ENCODE results near the gene MARVELD1.

GRCh38 chr10:97718178-97718577, 4.6 kb downstream of the MARVELD1 start:
- no peak for TF ChIP-seq POLR2A (IDR thresholded peaks at IDR 0.05)
- TF ChIP-seq, protein P1, sequence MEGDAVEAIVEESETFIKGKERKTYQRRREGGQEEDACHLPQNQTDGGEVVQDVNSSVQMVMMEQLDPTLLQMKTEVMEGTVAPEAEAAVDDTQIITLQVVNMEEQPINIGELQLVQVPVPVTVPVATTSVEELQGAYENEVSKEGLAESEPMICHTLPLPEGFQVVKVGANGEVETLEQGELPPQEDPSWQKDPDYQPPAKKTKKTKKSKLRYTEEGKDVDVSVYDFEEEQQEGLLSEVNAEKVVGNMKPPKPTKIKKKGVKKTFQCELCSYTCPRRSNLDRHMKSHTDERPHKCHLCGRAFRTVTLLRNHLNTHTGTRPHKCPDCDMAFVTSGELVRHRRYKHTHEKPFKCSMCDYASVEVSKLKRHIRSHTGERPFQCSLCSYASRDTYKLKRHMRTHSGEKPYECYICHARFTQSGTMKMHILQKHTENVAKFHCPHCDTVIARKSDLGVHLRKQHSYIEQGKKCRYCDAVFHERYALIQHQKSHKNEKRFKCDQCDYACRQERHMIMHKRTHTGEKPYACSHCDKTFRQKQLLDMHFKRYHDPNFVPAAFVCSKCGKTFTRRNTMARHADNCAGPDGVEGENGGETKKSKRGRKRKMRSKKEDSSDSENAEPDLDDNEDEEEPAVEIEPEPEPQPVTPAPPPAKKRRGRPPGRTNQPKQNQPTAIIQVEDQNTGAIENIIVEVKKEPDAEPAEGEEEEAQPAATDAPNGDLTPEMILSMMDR (IDR thresholded peaks at IDR 0.05 in 8 of 11, conservative IDR thresholded peaks at IDR 0.05 in 3 of 11): no peak
- no peak for TF ChIP-seq POLR2AphosphoS5 (IDR thresholded peaks at IDR 0.05)

Measured in spleen (tissue), 7 donors.